Epidermal melanocyte (primary cell): ENCODE results near the gene AK2.
"Not testable (repeated sequence)": the region's sequence is repeated elsewhere in the genome, so short reads cannot be mapped to it uniquely, and the experiment has no call there.

ENCODE experiments used
- DNase-seq: peaks from one replicate; pipeline ENCODE4 v3.0.0; 2011; ENCODE audit warnings: low spot score; ENCODE audit not compliant: insufficient read length

Gene AK2

DNA sequence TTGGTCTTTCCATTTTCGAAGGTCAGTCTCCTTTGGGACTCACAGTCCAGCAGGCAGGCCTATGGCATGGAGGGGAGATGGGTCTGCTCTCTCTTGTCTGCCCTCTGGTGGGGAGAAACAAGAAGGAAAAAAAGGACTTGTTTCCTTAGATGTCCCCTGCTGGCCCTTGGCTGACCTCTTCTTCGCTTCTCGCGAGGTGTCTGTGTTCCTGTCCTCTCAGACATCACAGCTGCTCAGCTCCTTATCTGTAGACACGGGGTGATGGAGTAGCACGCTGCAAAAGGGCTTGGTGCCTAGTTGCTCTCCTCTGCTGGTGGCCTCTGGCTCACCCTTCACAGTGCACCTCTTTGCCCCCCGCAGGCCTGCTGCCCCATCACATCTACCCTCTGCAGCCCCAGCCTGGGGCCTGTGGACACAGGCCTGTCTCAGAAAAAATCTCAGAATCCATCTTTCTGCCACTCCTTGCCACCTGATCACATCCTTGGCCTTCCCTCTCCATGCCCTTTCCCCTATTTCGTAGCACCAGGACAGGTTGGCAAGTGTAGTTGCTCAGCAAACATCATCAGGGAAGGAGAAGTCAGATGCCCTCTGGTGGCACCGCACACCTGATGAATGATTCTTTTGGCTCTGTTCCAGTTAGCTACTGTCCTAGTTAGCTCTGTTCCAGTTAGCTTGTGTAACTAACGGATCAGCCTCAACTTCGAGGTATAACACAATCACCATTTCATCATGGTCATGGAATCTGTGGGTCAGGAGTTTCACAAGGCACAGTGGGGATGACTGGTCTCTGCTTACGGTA lies 18.7 kb upstream of the AK2 start:
- DNase-seq: peak; percentile 57

GRCh38 chr1:33050221-33051076 lies 13.8 kb upstream of the AK2 start:
- DNase-seq: no peak

- DNase-seq: no peak
Measured at GRCh38 chr1:33049371-33049770, 12.7 kb upstream of the AK2 start.

GRCh38 chr1:33048426-33048825 lies 11.7 kb upstream of the AK2 start:
- no peak for DNase-seq

DNA sequence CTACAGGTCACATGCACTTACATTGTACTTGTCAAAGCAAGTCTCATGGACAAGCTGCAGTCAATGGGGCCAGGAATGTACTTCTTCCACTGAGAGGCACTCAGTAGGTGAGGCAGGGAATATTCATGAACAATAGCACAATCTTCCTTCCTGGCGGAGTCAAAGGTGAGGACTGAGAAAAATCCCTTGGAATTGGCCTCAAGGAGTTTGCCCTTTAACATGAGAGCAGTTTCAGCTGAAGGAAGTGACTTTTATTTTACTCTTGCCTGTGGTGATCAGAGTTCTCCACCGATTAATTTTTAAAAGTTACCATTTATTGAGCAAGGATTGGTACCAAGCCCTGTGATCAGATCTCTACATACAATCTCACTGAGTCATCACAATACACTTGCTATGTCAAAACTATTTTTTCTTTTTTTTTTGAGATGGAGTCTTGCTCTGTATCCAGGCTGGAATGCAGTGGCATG lies 11.2 kb upstream of the AK2 start:
- no peak for DNase-seq

DNA sequence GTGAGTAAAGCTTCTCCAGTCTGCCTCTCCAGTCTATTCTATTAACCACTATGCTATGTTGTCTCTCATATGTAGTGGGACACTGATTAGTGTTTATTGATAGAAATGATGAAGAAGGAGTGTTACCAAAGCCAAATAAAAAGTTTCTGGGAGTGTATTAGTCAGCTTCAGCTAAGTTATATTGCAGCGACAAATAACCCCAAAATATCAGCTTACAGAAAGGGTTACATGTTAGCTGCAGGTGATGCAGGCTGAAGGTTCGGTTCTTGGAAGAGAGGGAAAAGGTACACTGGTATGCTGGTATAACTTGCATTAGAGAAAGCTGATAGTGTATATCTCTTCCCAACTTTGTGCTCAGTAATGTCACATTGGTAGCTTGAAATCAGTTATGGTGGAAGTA lies 10.6 kb upstream of the AK2 start:
- DNase-seq: no peak

- not testable (repeated sequence) for DNase-seq
Measured at GRCh38 chr1:33046234-33046633, 9.6 kb upstream of the AK2 start.

DNA sequence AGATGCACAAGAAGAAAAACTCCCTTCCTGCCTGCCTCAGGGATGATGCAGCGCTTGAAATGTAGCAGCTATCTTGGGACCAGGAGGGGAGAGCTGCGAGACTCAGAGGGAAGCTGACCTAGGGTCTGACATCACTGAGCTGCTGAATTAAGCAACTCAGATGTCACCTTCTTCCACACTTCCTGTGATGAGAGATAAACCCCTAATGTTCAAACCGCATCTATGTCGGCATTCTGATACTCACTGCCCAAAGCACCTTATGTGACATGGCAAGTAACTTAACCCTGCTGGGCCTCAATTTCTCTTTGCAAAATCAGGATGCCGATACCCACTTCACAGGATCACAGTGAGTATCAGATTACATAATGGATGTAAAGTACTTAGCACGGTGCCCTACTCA lies 9.1 kb upstream of the AK2 start:
- no peak for DNase-seq

DNA sequence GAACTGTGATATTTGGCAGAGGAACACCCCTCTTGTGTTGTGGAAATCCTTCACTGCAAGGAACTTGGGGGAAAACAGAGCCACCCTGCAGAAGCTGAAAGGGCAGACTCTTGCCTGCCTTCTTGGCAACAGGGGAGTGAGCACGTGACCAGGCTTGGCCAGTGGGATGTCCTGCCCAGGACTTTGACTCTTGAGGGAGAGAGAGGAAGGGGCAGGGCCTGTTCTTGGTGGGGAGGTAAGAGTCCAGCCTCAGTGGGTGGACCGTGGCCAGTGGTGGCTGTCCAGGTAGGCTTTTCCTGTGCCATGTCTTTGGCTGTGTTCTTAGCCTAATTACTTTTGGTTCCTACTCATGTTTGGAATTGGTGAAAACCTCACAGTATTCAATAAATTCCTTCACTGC lies 8.6 kb upstream of the AK2 start:
- DNase-seq: no peak

- no peak for DNase-seq
Measured at GRCh38 chr1:33043267-33044092, 6.8 kb upstream of the AK2 start.

GRCh38 chr1:33042831-33043230 lies 6.1 kb upstream of the AK2 start:
- DNase-seq: no peak

DNA sequence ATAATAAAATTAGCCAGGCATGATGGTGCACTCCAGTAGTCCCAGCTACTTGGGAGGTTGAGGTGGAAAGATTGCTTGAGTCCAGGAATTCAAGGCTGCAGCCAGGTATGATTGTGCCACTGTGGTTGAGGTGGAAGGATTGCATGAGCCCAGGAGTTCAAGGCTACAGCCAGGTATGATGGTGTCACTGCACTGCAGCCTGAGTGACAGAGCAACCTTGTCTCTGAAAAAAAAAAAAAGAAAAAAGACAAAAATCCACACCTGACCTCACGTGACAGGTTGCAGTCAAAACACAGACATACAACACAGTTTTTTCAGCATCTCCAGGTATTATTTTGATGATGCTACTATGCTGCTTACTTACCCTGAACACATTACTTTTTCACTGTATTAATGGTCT lies 4.3 kb upstream of the AK2 start:
- no peak for DNase-seq

- no peak for DNase-seq
Measured at GRCh38 chr1:33039840-33040239, 3.2 kb upstream of the AK2 start.

DNA sequence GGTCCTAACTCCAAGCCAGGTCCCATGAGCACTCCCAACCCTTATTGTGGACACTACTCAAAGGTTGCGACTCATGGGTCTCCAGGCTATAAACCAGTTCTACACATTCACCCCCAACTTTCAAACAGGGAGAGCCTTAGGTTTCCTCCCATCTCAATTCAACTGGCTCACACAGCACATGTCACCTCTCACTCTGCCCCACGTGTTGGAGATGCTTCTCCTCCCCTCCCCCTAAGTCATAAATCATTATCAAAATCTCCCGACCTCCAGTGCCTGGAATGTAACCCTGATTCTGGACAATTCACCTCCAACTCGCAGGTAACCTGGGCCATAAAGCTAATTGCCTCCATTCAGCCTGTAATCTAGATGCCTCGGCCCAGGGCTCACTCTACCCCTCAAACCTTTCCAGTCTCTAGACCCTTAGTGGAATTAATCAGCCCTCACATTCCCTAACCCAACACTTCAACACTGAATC lies 595 bp downstream of the AK2 start:
- DNase-seq: no peak

- no peak for DNase-seq
Measured at GRCh38 chr1:33032126-33032869, 4.4 kb downstream of the AK2 start.

GRCh38 chr1:33031506-33031905 lies 5.2 kb downstream of the AK2 start:
- no peak for DNase-seq

- DNase-seq: no peak
Measured at GRCh38 chr1:33030575-33030974, 6.1 kb downstream of the AK2 start.

GRCh38 chr1:33029921-33030320 lies 6.8 kb downstream of the AK2 start:
- no peak for DNase-seq

DNA sequence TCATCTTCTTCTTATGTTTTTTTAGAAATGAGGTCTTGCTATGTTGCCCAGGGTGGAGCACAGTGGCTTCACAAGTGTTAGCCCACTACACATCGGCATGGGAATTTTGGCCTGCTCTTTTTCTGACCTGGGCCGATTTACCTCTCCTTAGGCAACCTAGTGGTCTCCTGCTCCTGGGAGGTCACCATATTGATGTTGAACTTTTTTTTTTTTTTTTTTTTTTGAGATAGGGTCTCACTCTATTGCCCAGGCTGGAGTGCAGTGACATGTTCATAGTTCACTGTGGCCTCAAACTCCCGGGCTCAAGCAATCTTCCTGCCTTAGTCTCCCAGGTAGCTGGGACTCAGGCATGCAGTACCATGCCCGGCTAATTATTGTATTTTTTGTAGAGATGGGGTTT lies 7.5 kb downstream of the AK2 start:
- DNase-seq: no peak

GRCh38 chr1:33025761-33026160 lies 10.9 kb downstream of the AK2 start:
- no peak for DNase-seq

DNA sequence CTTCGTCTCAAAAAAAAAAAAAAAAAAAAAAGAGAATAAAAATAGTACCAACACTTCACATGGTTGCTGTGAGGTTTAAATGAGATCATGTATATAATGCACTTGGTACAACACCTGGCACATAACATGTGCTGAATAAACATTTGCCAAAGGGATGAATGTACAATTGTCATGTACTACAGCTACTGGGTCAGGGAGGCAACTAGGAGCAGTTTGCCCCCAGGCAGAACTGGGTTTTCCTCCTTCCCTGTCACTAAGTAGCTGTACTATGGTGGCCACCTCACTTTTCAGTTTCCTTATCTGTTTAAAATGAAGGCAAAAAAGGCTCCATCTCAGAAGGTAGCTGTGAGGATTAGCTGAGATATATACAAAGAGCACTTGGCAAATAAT lies 11.5 kb downstream of the AK2 start:
- DNase-seq: no peak
